Activated naive CD8-positive, alpha-beta T cell treated with anti-CD3 and anti-CD28 coated beads for 36 hours (primary cell): ENCODE results near the gene RANBP17. TPM values are rescaled to one million over a fixed set of nuclear protein-coding genes. Genes with fewer than 3 reads are reported as not detected.

Experiments used
- DNase-seq: peaks from one replicate; pipeline ENCODE4 v3.0.0; 2021
- H3K27ac Mint-ChIP-seq: one replicate; pipeline ENCODE4 v1.8.0; 2022; ENCODE audit warnings: mild to moderate bottlenecking, moderate library complexity, mixed read lengths
- H3K27me3 Mint-ChIP-seq: one replicate; pipeline ENCODE4 v1.8.0; 2022; ENCODE audit warnings: mild to moderate bottlenecking, mixed read lengths
- H3K36me3 Mint-ChIP-seq: one replicate; pipeline ENCODE4 v1.8.0; 2021; ENCODE audit warnings: mild to moderate bottlenecking, mixed read lengths
- H3K4me1 Mint-ChIP-seq: one replicate; pipeline ENCODE4 v1.8.0; 2021; ENCODE audit warnings: mixed read lengths
- H3K4me3 Mint-ChIP-seq: one replicate; pipeline ENCODE4 v1.8.0; 2022; ENCODE audit warnings: mild to moderate bottlenecking, moderate library complexity, mixed read lengths
- H3K9me3 Mint-ChIP-seq: one replicate; pipeline ENCODE4 v1.8.0; 2022; ENCODE audit warnings: mixed read lengths
- total RNA-seq, 2 experiments: library from RNA; stranded (reverse); gene quantifications; one replicate each; pipeline ENCODE4 v1.2.3, GENCODE V29; 2021

The RANBP17 gene
- total RNA-seq, 2 experiments from 2014 or later: 0.30 to 0.35 TPM

- peaks cover 1% of the 10 kb centered on the region for H3K9me3 Mint-ChIP-seq
- no peak overlapping the region for H3K4me3 Mint-ChIP-seq
- peaks cover 21% of the 10 kb centered on the region for H3K27me3 Mint-ChIP-seq
- H3K36me3 Mint-ChIP-seq: no peaks in the 10 kb centered on the region
- no peaks in the 10 kb centered on the region for H3K4me1 Mint-ChIP-seq
- no peak overlapping the region for H3K27ac Mint-ChIP-seq
- DNase-seq: no peak
Measured at GRCh38 chr5:171123417-171123816, 261.6 kb downstream of the RANBP17 start.

GRCh38 chr5:171127314-171127713, 265.5 kb downstream of the RANBP17 start:
- H3K4me3 Mint-ChIP-seq: no peak overlapping the region
- H3K4me1 Mint-ChIP-seq: no peaks in the 10 kb centered on the region
- DNase-seq: no peak
- no peak overlapping the region for H3K27ac Mint-ChIP-seq
- peaks cover 16% of the 10 kb centered on the region for H3K27me3 Mint-ChIP-seq
- no peaks in the 10 kb centered on the region for H3K36me3 Mint-ChIP-seq
- H3K9me3 Mint-ChIP-seq: no peaks in the 10 kb centered on the region

DNA sequence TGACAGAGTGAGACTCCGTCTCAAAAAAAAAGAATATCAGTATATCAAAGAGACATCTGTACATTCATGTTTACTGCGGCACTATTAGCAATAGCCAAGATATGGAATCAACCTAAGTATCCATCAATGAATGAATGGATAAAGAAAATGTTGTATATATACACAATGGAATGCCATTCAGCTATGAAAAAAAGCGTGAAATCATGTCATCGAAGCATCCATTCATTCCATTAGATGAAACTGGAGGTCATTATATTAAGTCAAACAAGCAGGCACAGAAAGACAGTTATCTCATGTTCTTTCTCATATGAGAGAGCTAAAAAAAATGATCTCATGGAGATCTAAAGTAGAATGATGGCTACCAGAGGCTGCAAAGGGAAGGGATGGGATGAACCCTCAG, 266.3 kb downstream of the RANBP17 start:
- H3K4me1 Mint-ChIP-seq: no peaks in the 10 kb centered on the region
- H3K27me3 Mint-ChIP-seq: peaks cover 11% of the 10 kb centered on the region
- H3K27ac Mint-ChIP-seq: no peak overlapping the region
- H3K9me3 Mint-ChIP-seq: no peaks in the 10 kb centered on the region
- H3K4me3 Mint-ChIP-seq: no peak overlapping the region
- DNase-seq: no peak
- H3K36me3 Mint-ChIP-seq: no peaks in the 10 kb centered on the region

GRCh38 chr5:171129308-171129707, 267.5 kb downstream of the RANBP17 start:
- Mint-ChIP-seq H3K36me3 (no peaks in the 10 kb centered on the region), H3K27me3 (peaks cover 4% of the 10 kb centered on the region), H3K27ac (no peak overlapping the region), H3K4me1 (no peaks in the 10 kb centered on the region), H3K9me3 (no peaks in the 10 kb centered on the region), H3K4me3 (no peak overlapping the region)
- no peak for DNase-seq

DNA sequence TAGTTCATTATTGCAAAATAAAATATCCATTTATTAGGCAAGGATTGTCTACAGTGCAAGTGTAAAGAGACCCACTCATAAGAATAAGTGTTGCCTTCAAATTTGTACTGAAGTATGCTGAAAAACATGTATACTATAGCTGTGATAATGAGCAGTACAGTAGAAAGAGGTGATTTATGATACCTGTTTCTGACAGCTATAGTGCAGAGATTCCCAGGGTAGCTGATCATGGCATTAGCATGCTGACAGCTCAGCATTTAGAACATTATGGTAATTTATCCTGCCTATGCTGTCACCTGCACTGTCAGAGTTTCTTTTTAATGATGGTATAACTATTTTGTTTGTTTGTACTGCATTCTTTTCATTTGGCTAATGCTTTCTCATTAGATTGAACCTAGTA, 269.7 kb downstream of the RANBP17 start:
- Mint-ChIP-seq H3K9me3 (no peaks in the 10 kb centered on the region), H3K36me3 (no peaks in the 10 kb centered on the region), H3K27me3 (peaks cover 5% of the 10 kb centered on the region), H3K4me1 (no peaks in the 10 kb centered on the region), H3K27ac (no peak overlapping the region), H3K4me3 (no peak overlapping the region)
- DNase-seq: no peak

DNA sequence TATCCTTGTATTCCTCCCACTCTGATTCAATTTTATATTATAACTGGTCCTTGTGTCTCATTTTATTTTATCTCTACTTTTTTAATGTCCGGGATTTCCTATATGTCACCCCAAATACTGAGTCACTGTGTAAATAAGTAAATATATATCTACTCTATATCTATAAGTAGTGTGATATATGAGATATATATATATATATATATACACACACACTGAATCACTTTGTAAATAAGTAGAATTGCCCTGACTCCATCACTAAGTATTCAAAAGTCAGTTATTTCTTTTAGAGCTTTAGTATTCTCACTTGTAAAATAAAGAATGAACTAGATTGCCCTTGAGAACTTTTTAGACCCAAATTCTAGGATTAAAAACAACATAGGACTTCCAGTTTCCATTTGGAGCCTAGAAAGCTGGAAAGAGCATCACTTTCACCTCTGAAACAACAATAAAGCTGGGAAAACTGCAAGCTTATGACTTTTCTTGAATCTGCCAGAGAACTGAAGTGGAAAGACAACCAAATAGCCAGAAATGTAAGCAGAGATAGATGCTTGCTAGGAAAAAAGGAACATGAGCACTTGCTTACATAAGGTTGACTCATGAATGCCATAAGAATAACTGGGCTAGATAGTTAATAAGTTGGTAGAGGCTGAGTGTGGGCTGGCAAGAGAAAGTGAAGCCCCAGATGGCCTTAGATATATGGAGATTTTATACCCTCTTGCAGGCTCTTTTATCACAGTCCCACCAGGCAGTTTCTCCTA, 276.1 kb downstream of the RANBP17 start:
- Mint-ChIP-seq H3K4me3 (no peak overlapping the region), H3K4me1 (no peaks in the 10 kb centered on the region), H3K36me3 (no peaks in the 10 kb centered on the region), H3K27me3 (peaks cover 5% of the 10 kb centered on the region), H3K27ac (no peak overlapping the region), H3K9me3 (no peaks in the 10 kb centered on the region)
- no peak for DNase-seq

- H3K36me3 Mint-ChIP-seq: no peaks in the 10 kb centered on the region
- H3K27me3 Mint-ChIP-seq: peaks cover 2% of the 10 kb centered on the region
- H3K9me3 Mint-ChIP-seq: no peaks in the 10 kb centered on the region
- DNase-seq: no peak
- H3K27ac Mint-ChIP-seq: no peak overlapping the region
- no peak overlapping the region for H3K4me3 Mint-ChIP-seq
- H3K4me1 Mint-ChIP-seq: no peaks in the 10 kb centered on the region
Measured at GRCh38 chr5:171139227-171139626, 277.4 kb downstream of the RANBP17 start.

- Mint-ChIP-seq H3K4me1 (no peaks in the 10 kb centered on the region), H3K27me3 (no peaks in the 10 kb centered on the region), H3K9me3 (no peaks in the 10 kb centered on the region), H3K36me3 (no peaks in the 10 kb centered on the region), H3K27ac (no peak overlapping the region), H3K4me3 (no peak overlapping the region)
- no peak for DNase-seq
Measured at GRCh38 chr5:171142617-171143016, 280.8 kb downstream of the RANBP17 start.

DNA sequence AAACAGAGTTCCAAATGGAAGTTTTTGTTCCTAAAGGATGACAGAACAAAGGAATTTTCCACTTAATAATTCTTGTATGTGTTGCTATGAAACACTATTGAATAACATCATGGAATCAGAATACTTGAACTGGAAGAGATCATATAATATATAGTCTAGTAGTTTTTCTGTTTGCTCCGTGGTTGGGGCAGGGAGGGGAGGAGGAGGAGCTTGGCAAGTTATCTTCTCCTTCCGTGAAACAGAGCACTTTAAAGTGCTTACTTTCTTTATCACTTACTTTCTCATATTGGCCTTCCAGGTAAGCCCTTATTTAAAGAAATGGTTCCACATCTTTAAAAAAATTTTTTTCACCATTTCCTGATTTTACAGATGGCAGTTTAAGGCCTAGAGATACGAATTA, 281.4 kb downstream of the RANBP17 start:
- Mint-ChIP-seq H3K27ac (no peak overlapping the region), H3K9me3 (no peaks in the 10 kb centered on the region), H3K36me3 (no peaks in the 10 kb centered on the region), H3K4me3 (no peak overlapping the region), H3K27me3 (no peaks in the 10 kb centered on the region), H3K4me1 (no peaks in the 10 kb centered on the region)
- no peak for DNase-seq

DNA sequence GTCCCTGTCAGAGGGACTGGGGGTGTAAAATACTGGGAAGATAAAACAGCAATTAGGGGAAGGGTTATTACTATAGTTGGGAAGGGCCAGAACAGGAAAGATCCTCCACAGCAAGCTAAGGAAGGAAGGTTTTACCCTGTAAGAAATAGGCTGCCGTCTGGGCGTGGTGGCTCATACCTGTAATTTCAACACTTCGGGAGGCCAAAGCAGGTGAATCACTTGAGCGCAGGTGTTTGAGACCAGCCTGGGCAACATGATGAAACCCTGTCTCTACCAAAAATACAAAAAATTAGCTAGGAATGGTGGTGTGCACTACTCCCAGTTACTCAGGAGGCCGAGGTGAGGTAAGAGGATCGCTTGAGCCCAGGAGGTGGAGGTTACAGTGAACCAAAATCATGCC, 282.1 kb downstream of the RANBP17 start:
- DNase-seq: no peak
- no peaks in the 10 kb centered on the region for H3K27me3 Mint-ChIP-seq
- H3K36me3 Mint-ChIP-seq: no peaks in the 10 kb centered on the region
- H3K4me1 Mint-ChIP-seq: no peaks in the 10 kb centered on the region
- no peak overlapping the region for H3K27ac Mint-ChIP-seq
- H3K9me3 Mint-ChIP-seq: no peaks in the 10 kb centered on the region
- H3K4me3 Mint-ChIP-seq: no peak overlapping the region

GRCh38 chr5:171149333-171149732, 287.5 kb downstream of the RANBP17 start:
- Mint-ChIP-seq H3K4me1 (no peaks in the 10 kb centered on the region), H3K27ac (no peak overlapping the region), H3K36me3 (no peaks in the 10 kb centered on the region), H3K4me3 (no peak overlapping the region), H3K9me3 (no peaks in the 10 kb centered on the region), H3K27me3 (peaks cover 4% of the 10 kb centered on the region)
- no peak for DNase-seq

GRCh38 chr5:171149772-171150171, 288.0 kb downstream of the RANBP17 start:
- Mint-ChIP-seq H3K27ac (no peak overlapping the region), H3K4me1 (no peaks in the 10 kb centered on the region), H3K27me3 (peaks cover 4% of the 10 kb centered on the region), H3K36me3 (no peaks in the 10 kb centered on the region), H3K9me3 (no peaks in the 10 kb centered on the region), H3K4me3 (no peak overlapping the region)
- no peak for DNase-seq

DNA sequence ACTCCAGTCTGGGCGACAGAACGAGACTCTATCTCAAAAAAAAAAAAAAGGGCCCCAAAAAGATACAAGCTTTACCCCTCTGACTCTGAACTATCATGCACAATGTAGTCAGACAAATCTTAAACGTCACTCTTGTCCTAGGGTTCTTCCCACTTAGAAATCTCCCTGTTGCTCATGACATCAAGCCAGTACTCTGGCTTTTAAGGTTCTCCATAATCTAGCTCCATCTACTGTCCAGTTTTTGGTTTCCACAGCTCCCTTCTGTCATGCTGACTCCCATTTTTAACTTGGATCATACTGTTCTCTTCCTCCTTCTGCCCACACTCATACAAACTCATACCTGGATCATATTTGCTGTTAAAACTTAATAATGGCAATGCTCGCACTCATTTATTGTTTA, 290.6 kb downstream of the RANBP17 start:
- no peak overlapping the region for H3K27ac Mint-ChIP-seq
- no peaks in the 10 kb centered on the region for H3K4me1 Mint-ChIP-seq
- no peak overlapping the region for H3K4me3 Mint-ChIP-seq
- H3K27me3 Mint-ChIP-seq: peaks cover 4% of the 10 kb centered on the region
- H3K36me3 Mint-ChIP-seq: no peaks in the 10 kb centered on the region
- H3K9me3 Mint-ChIP-seq: no peaks in the 10 kb centered on the region
- DNase-seq: no peak

DNA sequence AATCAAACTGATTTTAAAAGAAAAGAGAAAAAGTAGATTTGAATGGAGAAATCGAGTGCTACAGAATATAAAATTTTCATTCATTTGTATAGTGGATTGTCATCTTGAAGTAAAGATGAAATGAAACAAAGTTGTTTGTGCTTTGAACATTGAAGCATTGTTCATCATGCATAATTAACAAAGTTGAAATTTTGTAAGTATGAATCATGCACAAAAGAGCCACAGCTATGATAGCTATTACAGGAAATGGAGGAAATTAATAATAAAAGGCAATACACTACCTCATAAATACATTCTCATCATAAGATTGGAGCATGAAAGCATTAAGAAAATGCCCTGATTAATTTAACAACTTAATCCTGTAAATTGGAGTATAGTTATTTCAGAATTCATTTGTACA, 293.8 kb downstream of the RANBP17 start:
- Mint-ChIP-seq H3K27ac (no peak overlapping the region), H3K4me1 (no peaks in the 10 kb centered on the region), H3K9me3 (no peaks in the 10 kb centered on the region), H3K27me3 (no peaks in the 10 kb centered on the region), H3K4me3 (no peak overlapping the region), H3K36me3 (no peaks in the 10 kb centered on the region)
- DNase-seq: no peak

DNA sequence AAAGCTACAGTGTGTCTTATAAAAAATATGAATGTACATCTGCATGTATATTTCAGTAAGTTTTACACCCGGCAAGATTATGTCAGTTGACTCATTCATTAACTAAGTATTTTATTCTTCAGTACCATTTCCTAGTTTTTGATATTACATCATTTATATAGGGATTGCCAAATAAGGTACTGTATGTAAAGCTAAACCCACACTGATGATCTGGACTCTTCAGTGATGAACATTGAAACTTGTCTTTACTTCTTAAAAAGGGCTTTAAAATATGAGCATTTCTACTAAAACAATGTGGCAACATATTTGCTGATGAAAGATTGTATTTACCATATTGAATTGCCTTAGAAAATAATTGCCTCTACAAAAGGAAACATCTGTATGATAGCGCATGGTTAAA, 295.5 kb downstream of the RANBP17 start:
- Mint-ChIP-seq H3K27me3 (no peaks in the 10 kb centered on the region), H3K4me1 (no peaks in the 10 kb centered on the region), H3K4me3 (no peak overlapping the region), H3K9me3 (no peaks in the 10 kb centered on the region), H3K36me3 (no peaks in the 10 kb centered on the region), H3K27ac (no peak overlapping the region)
- DNase-seq: no peak

DNA sequence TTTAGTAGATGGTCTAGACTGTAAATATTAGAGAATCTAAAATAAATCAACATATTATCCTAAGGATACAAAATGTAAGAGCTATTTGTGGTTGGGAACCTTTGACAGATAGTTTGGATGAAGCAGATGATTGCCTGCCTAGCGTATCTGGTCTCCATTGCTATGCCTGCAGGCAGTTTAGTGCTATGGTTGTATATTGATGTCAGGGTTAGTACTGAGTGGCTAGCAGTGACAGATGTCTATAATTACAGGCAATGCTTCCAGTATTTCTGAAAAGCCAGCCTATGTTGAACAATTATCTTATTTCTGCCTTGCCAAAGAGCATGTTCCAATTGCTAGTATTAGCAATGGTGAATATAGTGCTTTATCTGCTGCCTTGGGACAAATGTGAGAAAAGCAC, 296.0 kb downstream of the RANBP17 start:
- no peaks in the 10 kb centered on the region for H3K27me3 Mint-ChIP-seq
- H3K9me3 Mint-ChIP-seq: no peaks in the 10 kb centered on the region
- H3K36me3 Mint-ChIP-seq: no peaks in the 10 kb centered on the region
- no peak overlapping the region for H3K4me3 Mint-ChIP-seq
- H3K4me1 Mint-ChIP-seq: no peaks in the 10 kb centered on the region
- H3K27ac Mint-ChIP-seq: no peak overlapping the region
- no peak for DNase-seq
